Measurements from ENCODE around the gene KRT37. TPM values are rescaled to one million over a fixed set of nuclear protein-coding genes. Genes with fewer than 3 reads are reported as not detected.
"Not testable (repeated sequence)": the region's sequence is repeated elsewhere in the genome, so short reads cannot be mapped to it uniquely, and the experiment has no call there.

The KRT37 gene
- total and polyA plus RNA-seq, 5 experiments from 2014 or later, result not detected

GRCh38 chr17:41396340-41396739 is 28.0 kb downstream of the KRT37 start:
- H3K4me3 Mint-ChIP-seq, result no peak overlapping the region
- H3K36me3 Mint-ChIP-seq, result no peaks in the 10 kb centered on the region
- peaks cover 4 to 16% (median 5%) of the 10 kb centered on the region in 4 donors for H3K4me1 Mint-ChIP-seq
- H3K27me3 Mint-ChIP-seq, result peaks cover 0 to 9% (median 3%) of the 10 kb centered on the region in 5 donors
- no peak for ATAC-seq
- POLR2A ChIA-PET, result no interaction called here
- DNase-seq, result no peak
- H3K27ac Mint-ChIP-seq, result no peak overlapping the region
- H3K9me3 Mint-ChIP-seq, result peaks cover 0 to 1% (median 0%) of the 10 kb centered on the region in 9 donors

GRCh38 chr17:41395611-41396010 is 28.8 kb downstream of the KRT37 start:
- H3K27ac Mint-ChIP-seq, result no peak overlapping the region
- peaks cover 4 to 16% (median 5%) of the 10 kb centered on the region in 4 donors for H3K4me1 Mint-ChIP-seq
- no peak for DNase-seq
- POLR2A ChIA-PET, result interaction anchor here (0.6 kb wide), 1 partner anchor 38 kb away, joined by 3 read pairs; no protein-coding TSS in a partner anchor
- peaks cover 0 to 1% (median 0%) of the 10 kb centered on the region in 9 donors for H3K9me3 Mint-ChIP-seq
- no peaks in the 10 kb centered on the region for H3K36me3 Mint-ChIP-seq
- H3K27me3 Mint-ChIP-seq, result peaks cover 0 to 9% (median 3%) of the 10 kb centered on the region in 5 donors
- no peak overlapping the region for H3K4me3 Mint-ChIP-seq
- no peak for ATAC-seq

GRCh38 chr17:41395044-41395443 is 29.3 kb downstream of the KRT37 start:
- not testable (repeated sequence) for DNase-seq, H3K27me3 Mint-ChIP-seq, H3K36me3 Mint-ChIP-seq, H3K9me3 Mint-ChIP-seq, H3K4me3 Mint-ChIP-seq, H3K27ac Mint-ChIP-seq, ATAC-seq
- POLR2A ChIA-PET, result interaction anchor here (0.6 kb wide), 1 partner anchor 38 kb away, joined by 3 read pairs; no protein-coding TSS in a partner anchor
- H3K4me1 Mint-ChIP-seq, result peaks cover 3 to 16% (median 5%) of the 10 kb centered on the region in 4 donors

- H3K4me3 Mint-ChIP-seq, result no peak overlapping the region
- H3K27ac Mint-ChIP-seq, result peak overlapping the region in 1 of 10 donors; percentile 7
- ATAC-seq (no peak), DNase-seq (no peak)
- no peaks in the 10 kb centered on the region for H3K36me3 Mint-ChIP-seq
- H3K4me1 Mint-ChIP-seq, result peaks cover 0 to 15% (median 5%) of the 10 kb centered on the region in 4 donors
- H3K9me3 Mint-ChIP-seq, result no peaks in the 10 kb centered on the region
- H3K27me3 Mint-ChIP-seq, result peaks cover 0 to 9% (median 3%) of the 10 kb centered on the region in 5 donors
- POLR2A ChIA-PET, result no interaction called here
These were observed 30.0 kb downstream of the KRT37 start for GRCh38 chr17:41394254-41394996.

GRCh38 chr17:41393826-41394225 is 30.6 kb downstream of the KRT37 start:
- POLR2A ChIA-PET, result no interaction called here
- H3K9me3 Mint-ChIP-seq, result peaks cover 0 to 4% (median 0%) of the 10 kb centered on the region in 9 donors
- H3K27ac Mint-ChIP-seq, result peak overlapping the region in 2 of 10 donors; percentile 7 to 71
- peaks cover 0 to 12% (median 3%) of the 10 kb centered on the region in 5 donors for H3K27me3 Mint-ChIP-seq
- no peak overlapping the region for H3K4me3 Mint-ChIP-seq
- no peaks in the 10 kb centered on the region for H3K36me3 Mint-ChIP-seq
- DNase-seq (no peak), ATAC-seq (no peak)
- H3K4me1 Mint-ChIP-seq, result peaks cover 0 to 10% (median 4%) of the 10 kb centered on the region in 4 donors

- Mint-ChIP-seq H3K4me3 (no peak overlapping the region), H3K36me3 (no peaks in the 10 kb centered on the region), H3K4me1 (peaks cover 0 to 10% (median 4%) of the 10 kb centered on the region in 4 donors), H3K27ac (peak overlapping the region in 3 of 10 donors; percentile 19 to 71 (median 53)), H3K9me3 (peaks cover 0 to 5% (median 0%) of the 10 kb centered on the region in 9 donors), H3K27me3 (peaks cover 0 to 12% (median 3%) of the 10 kb centered on the region in 5 donors)
- DNase-seq, result no peak
- no peak for ATAC-seq
- POLR2A ChIA-PET, result no interaction called here
These were observed 31.1 kb downstream of the KRT37 start for GRCh38 chr17:41393294-41393693.

GRCh38 chr17:41392278-41392677 is 32.1 kb downstream of the KRT37 start:
- H3K4me3 Mint-ChIP-seq, result no peak overlapping the region
- no peak overlapping the region for H3K27ac Mint-ChIP-seq
- peaks cover 0 to 9% (median 3%) of the 10 kb centered on the region in 5 donors for H3K27me3 Mint-ChIP-seq
- peaks cover 0 to 10% (median 3%) of the 10 kb centered on the region in 9 donors for H3K9me3 Mint-ChIP-seq
- POLR2A ChIA-PET, result no interaction called here
- H3K36me3 Mint-ChIP-seq, result peaks cover 0 to 6% (median 0%) of the 10 kb centered on the region in 3 donors
- DNase-seq (no peak), ATAC-seq (no peak)
- peaks cover 0 to 10% (median 4%) of the 10 kb centered on the region in 4 donors for H3K4me1 Mint-ChIP-seq

- DNase-seq, result no peak
- no peak for ATAC-seq
- Mint-ChIP-seq H3K27ac (no peak overlapping the region), H3K4me1 (peaks cover 0 to 10% (median 4%) of the 10 kb centered on the region in 4 donors), H3K4me3 (no peak overlapping the region), H3K36me3 (peaks cover 0 to 11% (median 3%) of the 10 kb centered on the region in 3 donors), H3K9me3 (peaks cover 5 to 18% (median 7%) of the 10 kb centered on the region in 9 donors), H3K27me3 (peaks cover 0 to 9% (median 3%) of the 10 kb centered on the region in 5 donors)
- POLR2A ChIA-PET, result interaction anchor here (1.3 kb wide), 1 partner anchor 13 kb away, joined by 3 read pairs; no protein-coding TSS in a partner anchor
These were observed 32.9 kb downstream of the KRT37 start for GRCh38 chr17:41391535-41391934.

GRCh38 chr17:41390411-41390938 is 33.9 kb downstream of the KRT37 start:
- POLR2A ChIA-PET, result interaction anchor here (1.3 kb wide), 1 partner anchor 14 kb away, joined by 3 read pairs; no protein-coding TSS in a partner anchor
- DNase-seq, result no peak
- peaks cover 0 to 9% (median 4%) of the 10 kb centered on the region in 5 donors for H3K27me3 Mint-ChIP-seq
- ATAC-seq, result no peak
- H3K27ac Mint-ChIP-seq, result no peak overlapping the region
- H3K9me3 Mint-ChIP-seq, result peaks cover 8 to 25% (median 10%) of the 10 kb centered on the region in 9 donors
- H3K36me3 Mint-ChIP-seq, result peaks cover 0 to 14% (median 6%) of the 10 kb centered on the region in 3 donors
- H3K4me3 Mint-ChIP-seq, result no peak overlapping the region
- H3K4me1 Mint-ChIP-seq, result peaks cover 0 to 10% (median 4%) of the 10 kb centered on the region in 4 donors

GRCh38 chr17:41387670-41388069 is 36.7 kb downstream of the KRT37 start:
- Mint-ChIP-seq H3K27me3 (peaks cover 0 to 12% (median 4%) of the 10 kb centered on the region in 5 donors), H3K4me3 (no peak overlapping the region), H3K27ac (no peak overlapping the region), H3K4me1 (peaks cover 0 to 5% (median 0%) of the 10 kb centered on the region in 4 donors), H3K36me3 (peaks cover 0 to 14% (median 6%) of the 10 kb centered on the region in 3 donors), H3K9me3 (peaks cover 8 to 25% (median 10%) of the 10 kb centered on the region in 9 donors)
- DNase-seq, result no peak
- no peak for ATAC-seq
- POLR2A ChIA-PET, result no interaction called here

GRCh38 chr17:41386227-41386626 is 38.2 kb downstream of the KRT37 start:
- Mint-ChIP-seq H3K4me3 (no peak overlapping the region), H3K27me3 (peaks cover 0 to 10% (median 0%) of the 10 kb centered on the region in 5 donors), H3K9me3 (peaks cover 8 to 25% (median 10%) of the 10 kb centered on the region in 9 donors), H3K4me1 (peaks cover 0 to 5% (median 0%) of the 10 kb centered on the region in 4 donors), H3K27ac (no peak overlapping the region), H3K36me3 (peaks cover 0 to 14% (median 6%) of the 10 kb centered on the region in 3 donors)
- POLR2A ChIA-PET, result no interaction called here
- ATAC-seq, result no peak
- DNase-seq, result no peak

- Mint-ChIP-seq H3K4me1 (peaks cover 0 to 8% (median 2%) of the 10 kb centered on the region in 4 donors), H3K9me3 (peaks cover 7 to 22% (median 10%) of the 10 kb centered on the region in 9 donors), H3K27me3 (peaks cover 0 to 7% (median 0%) of the 10 kb centered on the region in 5 donors), H3K4me3 (no peak overlapping the region), H3K27ac (peak overlapping the region in 1 of 10 donors; percentile 10), H3K36me3 (peaks cover 0 to 14% (median 6%) of the 10 kb centered on the region in 3 donors)
- DNase-seq (no peak), ATAC-seq (no peak)
- POLR2A ChIA-PET, result no interaction called here
These were observed 40.7 kb downstream of the KRT37 start for GRCh38 chr17:41383690-41384089.

- POLR2A ChIA-PET, result no interaction called here
- Mint-ChIP-seq H3K4me1 (peaks cover 8 to 19% (median 12%) of the 10 kb centered on the region in 4 donors), H3K27me3 (peaks cover 0 to 7% (median 0%) of the 10 kb centered on the region in 5 donors), H3K36me3 (peaks cover 0 to 9% (median 7%) of the 10 kb centered on the region in 3 donors), H3K4me3 (no peak overlapping the region), H3K9me3 (peaks cover 7 to 15% (median 8%) of the 10 kb centered on the region in 9 donors), H3K27ac (no peak overlapping the region)
- DNase-seq, result no peak
- no peak for ATAC-seq
These were observed 42.0 kb downstream of the KRT37 start for GRCh38 chr17:41382394-41382793.

Data from naive thymus-derived CD8-positive, alpha-beta T cell (primary cell).